Spleen (tissue), 11 donors: Measurements from ENCODE around the gene ATP2C2. TPM values are rescaled to one million over a fixed set of nuclear protein-coding genes. Genes with fewer than 3 reads are reported as not detected.

Experiments used
- DNase-seq: peaks from one replicate; pipeline ENCODE4 v3.0.0-alpha.2; 2020
- H3K27ac ChIP-seq, 8 donors: fragments of 200-600 bp; sonication (generic) in 7 of 8; 1 replicate in 4 of 8; 2 replicates in 4 of 8; pipeline versions ENCODE4 v1.5.0 to v1.8.0; 2016 to 2021; ENCODE audit warnings: inconsistent platforms in 4 of 8, mild to moderate bottlenecking in 4 of 8, moderate library complexity in 1 of 8
- H3K27me3 ChIP-seq, 7 donors: fragments of 200-600 bp; sonication (generic) in 6 of 7; replicated peaks in 1 of 7; 1 replicate in 4 of 7; 2 replicates in 3 of 7; pipeline versions ENCODE4 v1.5.0 to v1.8.0; 2016 to 2021; ENCODE audit warnings: inconsistent platforms in 3 of 7, mild to moderate bottlenecking in 1 of 7
- H3K36me3 ChIP-seq, 6 donors: fragments of 200-600 bp; sonication (generic) in 5 of 6; 1 replicate in 4 of 6; 2 replicates in 2 of 6; pipeline versions ENCODE4 v1.5.0 to v1.8.0; 2016 to 2021; ENCODE audit warnings: inconsistent platforms in 2 of 6
- H3K4me1 ChIP-seq, 6 donors: fragments of 200-600 bp; sonication (generic) in 5 of 6; 1 replicate in 3 of 6; 2 replicates in 3 of 6; pipeline versions ENCODE4 v1.5.0 to v1.8.0; 2016 to 2021; ENCODE audit warnings: inconsistent platforms in 3 of 6
- H3K4me3 ChIP-seq, 8 donors: fragments of 200-600 bp; sonication (generic) in 7 of 8; 1 replicate in 4 of 8; 2 replicates in 4 of 8; pipeline versions ENCODE4 v1.5.0 to v1.8.0; 2016 to 2021; ENCODE audit warnings: inconsistent platforms in 4 of 8, mild to moderate bottlenecking in 4 of 8, moderate library complexity in 2 of 8
- H3K9me3 ChIP-seq, 8 donors: fragments of 200-600 bp; sonication (generic) in 7 of 8; 1 replicate in 4 of 8; 2 replicates in 4 of 8; pipeline versions ENCODE4 v1.5.0 to v1.8.0; 2016 to 2021; ENCODE audit warnings: inconsistent platforms in 4 of 8
- POLR2A ChIP-seq, 3 donors: fragments of 450-650 bp; IDR thresholded peaks; one replicate each; pipeline ENCODE4 v1.5.1; 2017; ENCODE audit warnings: antibody characterized with exemption in 3 of 3, mild to moderate bottlenecking in 1 of 3
- POLR2AphosphoS5 ChIP-seq, 3 donors: sonication (generic); formaldehyde crosslinking; IDR thresholded peaks; one replicate each; pipeline ENCODE4 v1.5.1; 2017; ENCODE audit warnings: antibody characterized with exemption in 3 of 3
- WGBS, 5 donors: extraction: QIAGEN DNeasy Blood & Tissue Kit in 3 of 5; methylation state at CpG; one replicate each; pipeline versions ENCODE4 v1.1.5 to v1.1.7; 2013 to 2018; 5-methylcytosine and 5-hydroxymethylcytosine counted together
- intact Hi-C: fragments of 100-400 bp; cut with DNase I; formaldehyde crosslinking; loops from one replicate; pipeline ENCODE4 v1.15.0; 2023; ENCODE audit warnings: low total_unique reads
- polyA plus RNA-seq, 3 donors: library from polyadenylated mRNA; stranded (reverse); fragments of 200-250 nt; gene quantifications; one replicate each; pipeline ENCODE4 v1.2.1, GENCODE V29; 2013
- total RNA-seq, 7 donors: library from RNA; depleted of rRNA in 3 of 7; stranded (reverse); fragments of >200 nt in 3 of 7; fragmentation: NEBNext Ultra II Directional in 4 of 7; extraction: Animal tissue kit (Norgen Biotek cat#: 25700) in 4 of 7; gene quantifications; one replicate each; pipeline versions ENCODE4 v1.1.0 to v1.2.1, GENCODE V29; 2016 to 2021
- TF ChIP-seq, protein P1 (sequence below), 11 experiments: fragments of 200-600 bp in 7 of 11; fragments of 450-650 bp in 4 of 11; sonication (generic) in 4 of 11; IDR thresholded peaks in 8 of 11; conservative IDR thresholded peaks in 3 of 11; 1 replicate in 7 of 11; 2 replicates in 4 of 11; pipeline versions ENCODE4 v1.4.0 to v1.8.0; 2016 to 2021; ENCODE audit warnings: antibody characterized with exemption in 11 of 11, inconsistent platforms in 4 of 11, mild to moderate bottlenecking in 1 of 11
- donor health status: healthy with polysubstance abuse.
- donor health status: DM: no; HTN: no; CAD: no; lungs with moderate emphysema.
- donor health status: DM: no; HTN: no; CAD: no.
- donor health status: Bipolar disorder and iron deficiency.
- donor health status: healthy.
- donor health status: DM: no; HTN: no; CAD: no.
- donor health status: DM: yes; HTN: yes; CAD: no.

Gene ATP2C2
- total and polyA plus RNA-seq, 10 donors = 0.09 to 8.1 (median 1.2) TPM

DNA sequence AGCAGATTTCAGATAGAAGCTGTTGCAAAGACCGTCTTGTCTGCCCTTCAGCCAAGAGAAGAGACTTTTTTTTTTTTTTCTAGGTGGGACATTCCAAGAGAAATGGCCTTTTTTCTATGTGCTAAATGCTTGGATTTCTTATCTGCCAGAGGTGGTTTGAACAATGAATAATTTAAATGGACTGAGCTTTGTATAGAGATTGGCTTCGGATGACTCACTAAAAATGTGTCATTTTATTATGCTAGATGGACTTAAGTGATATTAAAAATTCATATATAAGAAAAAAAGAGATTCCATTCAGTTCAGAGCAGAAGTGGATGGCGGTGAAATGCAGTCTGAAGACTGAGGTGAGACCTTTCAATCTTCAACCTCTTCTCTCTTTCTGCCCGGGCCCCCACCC lies 77.7 kb downstream of the ATP2C2 start:
- WGBS, 5 donors = 76 to 89% (median 81%) methylated on average over 4 of the region's 4 CpGs
- Histone ChIP-seq H3K4me1 (peaks cover 0 to 14% (median 0%) of the 10 kb centered on the region in 6 donors), H3K9me3 (no peaks in the 10 kb centered on the region), H3K4me3 (no peak overlapping the region), H3K27me3 (peaks cover 0 to 36% (median 0%) of the 10 kb centered on the region in 7 donors), H3K27ac (no peak overlapping the region), H3K36me3 (peaks cover 0 to 27% (median 0%) of the 10 kb centered on the region in 6 donors)
- intact Hi-C loops = no loop called here
- TF ChIP-seq, protein P1, sequence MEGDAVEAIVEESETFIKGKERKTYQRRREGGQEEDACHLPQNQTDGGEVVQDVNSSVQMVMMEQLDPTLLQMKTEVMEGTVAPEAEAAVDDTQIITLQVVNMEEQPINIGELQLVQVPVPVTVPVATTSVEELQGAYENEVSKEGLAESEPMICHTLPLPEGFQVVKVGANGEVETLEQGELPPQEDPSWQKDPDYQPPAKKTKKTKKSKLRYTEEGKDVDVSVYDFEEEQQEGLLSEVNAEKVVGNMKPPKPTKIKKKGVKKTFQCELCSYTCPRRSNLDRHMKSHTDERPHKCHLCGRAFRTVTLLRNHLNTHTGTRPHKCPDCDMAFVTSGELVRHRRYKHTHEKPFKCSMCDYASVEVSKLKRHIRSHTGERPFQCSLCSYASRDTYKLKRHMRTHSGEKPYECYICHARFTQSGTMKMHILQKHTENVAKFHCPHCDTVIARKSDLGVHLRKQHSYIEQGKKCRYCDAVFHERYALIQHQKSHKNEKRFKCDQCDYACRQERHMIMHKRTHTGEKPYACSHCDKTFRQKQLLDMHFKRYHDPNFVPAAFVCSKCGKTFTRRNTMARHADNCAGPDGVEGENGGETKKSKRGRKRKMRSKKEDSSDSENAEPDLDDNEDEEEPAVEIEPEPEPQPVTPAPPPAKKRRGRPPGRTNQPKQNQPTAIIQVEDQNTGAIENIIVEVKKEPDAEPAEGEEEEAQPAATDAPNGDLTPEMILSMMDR (IDR thresholded peaks at IDR 0.05 in 8 of 11, conservative IDR thresholded peaks at IDR 0.05 in 3 of 11) = no peak
- no peak for DNase-seq

DNA sequence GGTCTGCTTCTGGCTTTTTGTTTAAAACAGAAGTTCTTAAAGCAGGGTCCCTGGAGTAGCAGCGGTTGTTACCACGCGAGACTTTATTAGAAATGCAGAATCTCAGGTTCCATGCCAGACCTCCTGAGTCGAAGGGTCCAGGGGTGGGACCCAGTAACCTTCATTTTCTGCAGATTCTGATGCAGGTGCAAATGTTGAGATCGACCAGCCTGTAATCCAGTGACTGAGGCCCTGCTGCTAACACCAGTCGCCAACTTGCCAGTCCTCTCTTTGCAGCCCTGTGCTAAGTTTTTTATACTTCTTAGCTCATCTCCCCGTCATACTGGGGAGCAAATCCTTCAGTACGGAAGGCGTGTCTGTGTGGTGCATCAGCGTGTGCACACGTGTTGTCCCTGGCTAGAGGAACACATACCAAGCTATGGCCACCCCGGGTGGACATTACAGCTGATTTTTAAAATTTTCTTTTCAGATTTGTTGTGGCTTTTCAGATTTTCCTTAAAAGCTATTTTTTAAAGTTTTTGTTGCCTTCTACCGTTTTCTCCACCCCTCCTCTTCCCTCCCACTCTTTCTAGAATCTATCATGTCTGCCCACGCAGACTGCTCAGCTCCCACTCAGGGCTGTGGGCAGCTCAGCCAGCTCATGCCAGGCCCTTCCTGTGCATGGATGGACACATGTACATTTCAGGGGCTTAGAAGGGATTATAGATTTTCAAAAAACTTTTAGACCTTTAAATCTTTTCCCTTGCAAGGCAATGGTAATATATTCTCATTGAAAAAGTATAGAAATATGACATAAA lies 78.5 kb downstream of the ATP2C2 start:
- intact Hi-C loops = no loop called here
- TF ChIP-seq POLR2AphosphoS5 (IDR thresholded peaks at IDR 0.05) (no peak), POLR2A (IDR thresholded peaks at IDR 0.05) (no peak)
- TF ChIP-seq, protein P1 (IDR thresholded peaks at IDR 0.05 in 8 of 11, conservative IDR thresholded peaks at IDR 0.05 in 3 of 11) = no peak
- whole genome bisulfite sequencing, 5 donors = 80 to 85% (median 84%) methylated on average over 14 of the region's 14 CpGs
- peak; percentile 21 for DNase-seq
- Histone ChIP-seq H3K4me3 (no peak overlapping the region), H3K4me1 (peaks cover 0 to 14% (median 0%) of the 10 kb centered on the region in 6 donors), H3K36me3 (peaks cover 0 to 23% (median 0%) of the 10 kb centered on the region in 6 donors), H3K27ac (no peak overlapping the region), H3K9me3 (no peaks in the 10 kb centered on the region), H3K27me3 (peaks cover 0 to 39% (median 0%) of the 10 kb centered on the region in 7 donors)

DNA sequence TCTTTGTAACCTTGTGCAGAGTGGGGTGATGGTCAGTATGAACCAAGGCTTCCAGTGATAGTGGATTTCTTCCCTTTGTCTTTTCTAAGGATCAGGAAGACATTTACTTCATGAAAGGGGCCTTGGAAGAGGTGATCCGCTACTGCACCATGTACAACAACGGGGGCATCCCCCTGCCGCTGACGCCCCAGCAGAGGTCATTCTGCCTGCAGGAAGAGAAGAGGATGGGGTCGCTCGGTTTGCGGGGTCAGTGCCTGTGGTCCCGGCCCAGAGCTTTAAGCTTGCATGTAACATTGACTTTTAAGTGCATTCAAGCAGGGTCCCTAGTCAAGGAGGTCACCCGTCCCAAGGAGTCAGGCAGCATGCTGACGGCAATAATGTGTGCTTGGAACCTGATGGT lies 80.1 kb downstream of the ATP2C2 start:
- no peaks in the 10 kb centered on the region for H3K9me3 ChIP-seq
- peaks cover 0 to 27% (median 0%) of the 10 kb centered on the region in 7 donors for H3K27me3 ChIP-seq
- TF ChIP-seq, protein P1 (IDR thresholded peaks at IDR 0.05 in 8 of 11, conservative IDR thresholded peaks at IDR 0.05 in 3 of 11) = no peak
- TF ChIP-seq POLR2A (IDR thresholded peaks at IDR 0.05) (no peak), POLR2AphosphoS5 (IDR thresholded peaks at IDR 0.05) (no peak)
- H3K36me3 ChIP-seq = peaks cover 0 to 23% (median 0%) of the 10 kb centered on the region in 6 donors
- H3K4me3 ChIP-seq = no peak overlapping the region
- 87 to 99% (median 92%) methylated on average over 8 to 10 of the region's 10 CpGs for WGBS, 5 donors
- intact Hi-C loops = no loop called here
- no peak overlapping the region for H3K27ac ChIP-seq
- H3K4me1 ChIP-seq = peaks cover 0 to 3% (median 0%) of the 10 kb centered on the region in 6 donors
- DNase-seq = peak; percentile 6
